HFF-Myc (cell line): ENCODE measurements around the gene VCP.
"Not testable (repeated sequence)": the region's sequence is repeated elsewhere in the genome, so short reads cannot be mapped to it uniquely, and the experiment has no call there.

ENCODE experiments used
- DNase-seq: peaks from one replicate; pipeline ENCODE4 v3.0.0-alpha.2; 2011; ENCODE audit warnings: low read depth; ENCODE audit errors: extremely low read depth
- H3K4me3 ChIP-seq: replicated peaks from 2 replicates; pipeline ENCODE4 v1.5.1; 2011; ENCODE audit warnings: low read depth, mild to moderate bottlenecking, control low read depth, low read length
- CTCF ChIP-seq: IDR thresholded peaks from 2 replicates; pipeline ENCODE4 v1.5.1; 2012; ENCODE audit warnings: mild to moderate bottlenecking, low read depth, low read length, control low read depth; ENCODE audit errors: missing control alignments

Gene VCP

GRCh38 chr9:35027374-35027773 lies 45.1 kb downstream of the VCP start:
- H3K4me3 ChIP-seq: no peak overlapping the region
- TF ChIP-seq CTCF: no peak
- no peak for DNase-seq

GRCh38 chr9:35026671-35027070 lies 45.8 kb downstream of the VCP start:
- DNase-seq: no peak

GRCh38 chr9:35023443-35023842 lies 49.0 kb downstream of the VCP start:
- H3K4me3 ChIP-seq, DNase-seq: not testable (repeated sequence)

More at GRCh38 chr9:35026671-35027070, 45.8 kb downstream of the VCP start:
- TF ChIP-seq CTCF: no peak
- no peak overlapping the region for H3K4me3 ChIP-seq

GRCh38 chr9:35014517-35014916 lies 57.9 kb downstream of the VCP start:
- no peak overlapping the region for H3K4me3 ChIP-seq
- DNase-seq: no peak
- TF ChIP-seq CTCF: no peak

GRCh38 chr9:35010351-35010958 lies 62.0 kb downstream of the VCP start:
- no peak for TF ChIP-seq CTCF
- no peak for DNase-seq
- H3K4me3 ChIP-seq: no peak overlapping the region
